GM10266 (cell line): ENCODE data around the gene GPN1.
"Not testable (repeated sequence)": the region's sequence is repeated elsewhere in the genome, so short reads cannot be mapped to it uniquely, and the experiment has no call there.

Source experiments
- DNase-seq: peaks from one replicate; pipeline ENCODE4 v3.0.0; 2012; ENCODE audit errors: extremely low spot score
- TF ChIP-seq, protein P1 (sequence below): IDR thresholded peaks from 2 replicates; pipeline ENCODE4 v1.5.1; 2012; ENCODE audit warnings: mild to moderate bottlenecking, low read depth; ENCODE audit not compliant: control insufficient read depth, insufficient read depth; ENCODE audit errors: missing control alignments

GPN1 gene

GRCh38 chr2:27627963-27628766 is 685 bp upstream of the GPN1 start:
- TF ChIP-seq, protein P1, sequence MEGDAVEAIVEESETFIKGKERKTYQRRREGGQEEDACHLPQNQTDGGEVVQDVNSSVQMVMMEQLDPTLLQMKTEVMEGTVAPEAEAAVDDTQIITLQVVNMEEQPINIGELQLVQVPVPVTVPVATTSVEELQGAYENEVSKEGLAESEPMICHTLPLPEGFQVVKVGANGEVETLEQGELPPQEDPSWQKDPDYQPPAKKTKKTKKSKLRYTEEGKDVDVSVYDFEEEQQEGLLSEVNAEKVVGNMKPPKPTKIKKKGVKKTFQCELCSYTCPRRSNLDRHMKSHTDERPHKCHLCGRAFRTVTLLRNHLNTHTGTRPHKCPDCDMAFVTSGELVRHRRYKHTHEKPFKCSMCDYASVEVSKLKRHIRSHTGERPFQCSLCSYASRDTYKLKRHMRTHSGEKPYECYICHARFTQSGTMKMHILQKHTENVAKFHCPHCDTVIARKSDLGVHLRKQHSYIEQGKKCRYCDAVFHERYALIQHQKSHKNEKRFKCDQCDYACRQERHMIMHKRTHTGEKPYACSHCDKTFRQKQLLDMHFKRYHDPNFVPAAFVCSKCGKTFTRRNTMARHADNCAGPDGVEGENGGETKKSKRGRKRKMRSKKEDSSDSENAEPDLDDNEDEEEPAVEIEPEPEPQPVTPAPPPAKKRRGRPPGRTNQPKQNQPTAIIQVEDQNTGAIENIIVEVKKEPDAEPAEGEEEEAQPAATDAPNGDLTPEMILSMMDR = no peak
- no peak for DNase-seq

DNA sequence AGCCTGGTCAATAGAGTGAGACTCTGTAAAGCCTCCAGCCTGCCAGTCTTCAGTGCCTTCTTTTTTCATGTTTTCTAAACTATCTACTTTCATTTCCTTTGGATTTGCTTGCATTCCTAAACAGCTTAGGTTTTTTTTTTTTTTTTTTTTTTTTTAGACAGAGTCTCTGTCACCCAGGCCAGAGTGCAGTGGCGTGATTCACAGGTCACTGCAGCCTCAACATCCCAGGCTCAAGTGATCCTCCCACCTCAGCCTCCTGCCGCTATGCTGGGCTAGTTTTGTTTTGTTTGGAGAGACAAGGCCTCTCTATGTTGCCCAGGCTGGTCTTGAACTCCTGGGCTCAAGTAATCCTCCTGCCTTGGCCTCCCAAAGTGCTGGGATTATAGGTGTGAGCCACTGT is 1.4 kb downstream of the GPN1 start:
- DNase-seq = not testable (repeated sequence)

- TF ChIP-seq, protein P1 = no peak
- DNase-seq = no peak
Measured at GRCh38 chr2:27634291-27634690, 5.4 kb downstream of the GPN1 start.

- TF ChIP-seq, protein P1 = no peak
Measured at GRCh38 chr2:27636766-27637165, 7.9 kb downstream of the GPN1 start.

DNA sequence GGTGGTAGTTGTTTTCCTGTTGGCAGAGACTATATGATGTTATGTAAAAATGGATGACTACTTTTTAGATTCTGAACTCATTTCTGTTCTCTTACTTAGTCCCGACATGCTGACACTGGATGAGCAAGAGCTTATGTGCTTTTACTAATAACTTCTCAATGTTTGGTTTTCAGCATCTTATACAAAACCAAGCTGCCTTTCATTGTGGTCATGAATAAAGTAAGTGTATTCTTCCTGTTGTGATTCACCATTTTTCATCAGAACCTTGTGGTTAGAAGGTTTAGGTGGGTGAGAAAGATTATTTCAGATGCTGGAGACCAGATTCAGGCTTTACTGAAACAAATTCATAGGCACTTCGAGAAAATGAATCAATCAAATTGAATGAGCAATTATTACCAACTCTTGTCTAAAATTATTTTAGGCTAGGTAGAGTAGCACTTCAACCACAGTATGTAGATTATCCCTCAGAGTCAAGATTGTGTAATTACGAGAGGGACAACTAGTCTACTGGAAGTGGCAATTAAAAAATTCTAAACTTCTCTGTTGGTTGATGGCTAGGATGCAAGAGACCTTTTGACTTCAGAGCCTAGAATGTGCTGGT is 9.3 kb downstream of the GPN1 start:
- TF ChIP-seq, protein P1 = no peak
- DNase-seq = no peak

More at GRCh38 chr2:27636766-27637165, 7.9 kb downstream of the GPN1 start:
- no peak for DNase-seq

DNA sequence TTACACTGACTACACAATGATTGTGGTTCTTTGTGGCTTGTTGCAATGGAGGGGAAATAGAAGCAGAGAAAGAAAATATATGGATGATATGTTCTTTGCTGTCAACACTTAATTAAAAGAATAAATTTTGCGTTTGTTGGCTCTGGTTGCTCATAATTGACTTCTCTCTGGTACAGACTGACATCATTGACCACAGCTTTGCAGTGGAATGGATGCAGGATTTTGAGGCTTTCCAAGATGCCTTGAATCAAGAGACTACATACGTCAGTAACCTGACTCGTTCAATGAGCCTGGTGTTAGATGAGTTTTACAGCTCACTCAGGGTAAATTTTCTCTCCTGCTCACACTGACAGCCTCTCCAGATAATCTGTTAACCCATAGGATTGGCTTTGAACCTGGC is 9.9 kb downstream of the GPN1 start:
- TF ChIP-seq, protein P1 = no peak

GRCh38 chr2:27640722-27641245 is 11.9 kb downstream of the GPN1 start:
- TF ChIP-seq, protein P1 = no peak
- DNase-seq = no peak

More for the DNA sequence above, 9.9 kb downstream of the GPN1 start:
- no peak for DNase-seq
